GM12801 (cell line): Measurements from ENCODE around the gene ITGAX.

Experiments
- TF ChIP-seq, protein P1 (sequence below): IDR thresholded peaks from one replicate; pipeline ENCODE4 v1.5.1; 2011; ENCODE audit warnings: control low read depth; ENCODE audit not compliant: insufficient read length; ENCODE audit errors: extremely low read depth

Gene ITGAX

DNA sequence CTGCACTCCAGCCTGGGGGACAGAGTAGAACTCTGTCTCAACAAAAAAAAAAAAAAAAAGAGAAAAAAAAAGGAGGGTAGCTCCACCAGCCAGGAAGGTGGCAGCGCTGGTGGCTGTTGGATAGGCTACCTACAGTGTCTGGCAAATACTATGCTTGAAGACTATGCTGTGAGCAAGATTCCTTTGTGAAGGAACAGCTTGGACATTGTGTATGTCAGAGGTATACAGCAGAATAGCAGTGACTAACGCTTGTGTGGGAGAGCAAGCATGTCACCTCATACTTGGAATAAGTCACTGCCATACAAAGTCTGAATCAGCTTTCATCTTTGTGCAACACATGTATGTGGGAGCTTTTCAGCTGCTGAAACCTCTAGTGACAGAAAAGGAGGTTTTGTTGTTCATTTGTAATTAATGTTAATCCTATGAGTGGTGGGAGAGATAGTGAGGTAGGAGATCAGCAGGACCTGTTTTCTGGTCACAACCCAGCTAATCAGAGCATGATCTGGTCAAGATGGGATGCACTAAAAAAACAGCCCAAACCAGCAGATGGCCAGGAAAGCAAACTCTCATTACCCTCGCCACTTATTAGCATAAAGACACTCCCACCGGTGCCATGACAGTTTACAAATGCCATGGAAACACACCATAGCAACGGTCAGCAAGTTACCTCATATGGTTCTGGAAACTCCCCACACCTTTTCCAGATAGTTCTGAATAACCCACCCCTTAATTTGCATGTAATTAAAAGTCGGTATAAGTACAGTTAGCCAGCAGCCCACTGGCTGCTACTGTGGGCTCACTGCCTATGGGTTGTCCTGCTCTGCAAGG, 31.4 kb downstream of the ITGAX start:
- TF ChIP-seq, protein P1, sequence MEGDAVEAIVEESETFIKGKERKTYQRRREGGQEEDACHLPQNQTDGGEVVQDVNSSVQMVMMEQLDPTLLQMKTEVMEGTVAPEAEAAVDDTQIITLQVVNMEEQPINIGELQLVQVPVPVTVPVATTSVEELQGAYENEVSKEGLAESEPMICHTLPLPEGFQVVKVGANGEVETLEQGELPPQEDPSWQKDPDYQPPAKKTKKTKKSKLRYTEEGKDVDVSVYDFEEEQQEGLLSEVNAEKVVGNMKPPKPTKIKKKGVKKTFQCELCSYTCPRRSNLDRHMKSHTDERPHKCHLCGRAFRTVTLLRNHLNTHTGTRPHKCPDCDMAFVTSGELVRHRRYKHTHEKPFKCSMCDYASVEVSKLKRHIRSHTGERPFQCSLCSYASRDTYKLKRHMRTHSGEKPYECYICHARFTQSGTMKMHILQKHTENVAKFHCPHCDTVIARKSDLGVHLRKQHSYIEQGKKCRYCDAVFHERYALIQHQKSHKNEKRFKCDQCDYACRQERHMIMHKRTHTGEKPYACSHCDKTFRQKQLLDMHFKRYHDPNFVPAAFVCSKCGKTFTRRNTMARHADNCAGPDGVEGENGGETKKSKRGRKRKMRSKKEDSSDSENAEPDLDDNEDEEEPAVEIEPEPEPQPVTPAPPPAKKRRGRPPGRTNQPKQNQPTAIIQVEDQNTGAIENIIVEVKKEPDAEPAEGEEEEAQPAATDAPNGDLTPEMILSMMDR = no peak

DNA sequence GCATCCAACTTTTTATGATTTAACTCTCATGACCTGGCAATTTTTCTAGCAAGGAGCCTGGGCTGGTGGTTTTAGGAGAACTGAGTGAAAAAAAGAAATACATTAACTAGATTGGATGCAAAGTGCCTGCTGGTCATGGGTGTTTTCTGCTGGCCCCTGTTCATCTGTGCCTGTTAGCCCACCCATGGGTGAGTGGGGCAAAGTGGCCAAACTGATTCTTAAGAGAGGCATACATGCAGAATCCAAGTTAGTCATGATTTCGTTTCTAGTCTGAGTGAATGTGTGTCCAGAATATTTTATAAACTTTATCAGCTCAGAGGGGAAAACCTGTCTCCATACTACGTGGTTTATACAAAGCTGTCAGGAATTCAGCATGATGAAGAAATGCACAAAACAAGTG, 33.6 kb downstream of the ITGAX start:
- TF ChIP-seq, protein P1 = no peak

DNA sequence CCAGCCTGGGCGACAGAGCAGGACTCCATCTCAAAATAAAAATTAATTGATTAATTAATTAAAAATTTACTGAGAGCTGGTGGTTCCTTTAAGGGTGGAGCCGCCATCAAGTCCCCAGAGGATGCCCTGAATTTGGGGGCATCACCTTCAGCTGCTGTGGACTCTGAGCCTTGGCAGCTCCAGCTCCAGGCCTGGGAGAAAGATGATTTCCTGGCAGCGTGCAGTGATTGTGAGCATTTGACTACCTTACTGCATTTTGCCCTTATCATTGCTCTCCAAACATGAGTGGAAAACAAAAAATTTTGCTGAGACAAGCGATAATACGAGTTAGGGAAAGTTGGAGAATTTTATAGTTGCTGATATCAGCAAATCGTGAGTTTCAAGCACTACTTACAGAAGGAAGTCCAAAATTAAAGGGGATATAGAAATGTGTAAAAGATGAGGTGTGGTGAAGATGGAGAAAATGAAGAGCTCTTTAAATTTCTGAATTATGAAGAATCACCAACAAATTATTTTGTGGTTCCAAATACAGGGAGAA, 35.6 kb downstream of the ITGAX start:
- TF ChIP-seq, protein P1 = no peak

DNA sequence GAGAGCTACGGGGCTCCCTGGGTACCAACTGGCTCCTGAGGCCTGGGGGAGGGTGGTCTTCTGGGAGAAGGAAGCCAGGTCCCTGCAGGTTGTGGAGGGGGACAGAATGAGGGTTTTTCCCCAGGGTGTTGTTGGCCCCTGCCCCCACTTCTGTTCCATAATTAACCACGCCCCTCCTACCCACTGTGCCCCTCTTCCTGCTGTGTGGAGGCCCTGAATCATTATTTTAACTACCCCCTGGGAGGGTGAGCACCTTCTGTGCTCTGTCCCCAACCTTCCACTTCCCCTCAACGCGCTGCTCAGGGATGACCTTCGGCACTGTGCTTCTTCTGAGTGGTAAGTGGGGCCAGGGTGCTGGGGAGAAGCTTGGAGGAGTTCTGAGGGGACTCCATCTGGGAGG, 38.1 kb downstream of the ITGAX start, which contains the start of gene ITGAD:
ITGAD (plus strand) TSS at position 280 of the 400 bp plus-strand sequence; CDS start at position 306, 26 bp downstream.
- TF ChIP-seq, protein P1 = no peak

DNA sequence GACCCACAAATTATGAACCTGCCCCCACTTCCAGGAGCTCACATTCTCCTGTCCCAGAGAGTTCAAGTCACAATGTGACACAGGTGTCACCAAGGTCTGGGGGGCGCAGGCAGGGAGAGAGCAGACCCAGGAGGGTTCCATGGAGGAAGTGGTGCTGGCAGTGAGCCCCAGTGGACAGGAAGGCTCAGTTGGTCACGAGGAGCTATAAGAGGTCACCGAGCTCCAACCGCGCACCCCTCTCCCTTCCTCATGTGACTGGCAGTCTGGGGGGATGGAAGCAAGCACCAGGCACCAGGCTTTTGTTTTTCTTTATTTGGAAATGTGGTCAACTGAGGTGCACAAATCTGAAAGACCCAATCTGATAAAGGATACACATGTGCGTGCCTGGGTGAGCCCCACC, 40.7 kb downstream of the ITGAX start:
- TF ChIP-seq, protein P1 = no peak

DNA sequence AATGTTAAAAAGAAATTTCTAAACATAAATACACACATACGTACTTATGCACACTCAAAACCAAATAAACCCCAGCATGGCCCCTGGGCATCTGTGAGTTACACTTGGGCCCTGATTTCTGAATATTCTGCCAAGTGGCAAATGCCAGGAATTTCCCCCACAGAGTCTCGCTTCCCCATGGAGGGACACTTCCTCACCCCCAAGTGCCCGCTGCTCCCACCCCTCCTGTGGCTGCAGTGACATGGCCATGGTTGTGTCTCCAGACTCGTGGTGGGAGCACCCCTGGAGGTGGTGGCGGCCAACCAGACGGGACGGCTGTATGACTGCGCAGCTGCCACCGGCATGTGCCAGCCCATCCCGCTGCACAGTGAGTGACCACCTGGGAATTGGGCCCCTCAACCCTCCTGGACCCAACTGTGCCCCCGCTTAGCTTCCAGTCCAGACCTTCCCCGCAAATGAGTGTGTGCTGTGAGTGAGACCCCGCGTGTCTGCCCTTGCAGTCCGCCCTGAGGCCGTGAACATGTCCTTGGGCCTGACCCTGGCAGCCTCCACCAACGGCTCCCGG, 42.2 kb downstream of the ITGAX start:
- TF ChIP-seq, protein P1 = no peak

DNA sequence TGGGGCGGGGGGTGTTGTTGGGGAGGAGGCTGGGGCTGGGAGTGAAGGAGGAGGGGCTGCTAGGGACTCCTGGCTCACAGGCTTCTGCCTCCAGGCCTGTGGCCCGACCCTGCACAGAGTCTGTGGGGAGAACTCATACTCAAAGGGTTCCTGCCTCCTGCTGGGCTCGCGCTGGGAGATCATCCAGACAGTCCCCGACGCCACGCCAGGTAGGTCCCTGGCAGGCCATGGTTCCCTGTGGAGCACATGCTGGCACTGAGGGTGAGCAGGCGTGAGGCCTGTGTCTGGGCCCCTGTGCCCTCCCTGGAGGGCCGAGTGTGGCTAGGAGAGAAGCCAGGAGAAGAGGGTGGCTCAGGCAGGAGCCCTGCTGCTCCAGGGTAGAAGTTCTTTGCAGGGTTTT, 42.7 kb downstream of the ITGAX start:
- TF ChIP-seq, protein P1 = no peak
